ENCODE results near the gene MINPP1.

DNA sequence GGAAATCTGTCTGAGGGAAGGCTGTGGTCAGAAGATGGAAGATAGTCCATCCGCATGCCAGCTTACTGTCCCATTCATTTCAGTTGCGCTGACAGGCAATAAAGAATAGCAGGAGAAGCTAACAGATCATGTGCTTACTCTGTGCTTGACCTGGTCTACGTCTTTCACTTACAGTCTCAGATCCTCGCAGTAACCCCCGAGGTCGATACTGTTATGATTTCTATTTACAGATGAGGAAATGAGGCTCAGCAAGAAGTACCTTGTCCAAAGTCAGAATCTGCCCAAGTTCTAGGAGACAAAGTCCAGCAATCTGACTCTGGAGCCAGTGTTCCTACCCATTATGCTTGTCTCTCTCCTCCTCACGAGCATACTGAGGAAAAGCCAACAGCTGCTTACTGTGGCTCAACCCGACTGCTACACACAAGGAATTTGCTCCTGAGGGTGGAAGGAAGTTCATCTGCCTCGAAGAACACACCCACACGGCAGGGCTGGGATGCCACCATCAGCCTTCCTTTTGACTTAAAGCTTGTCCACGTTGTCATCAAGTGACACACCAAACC, 74.2 kb downstream of the MINPP1 start:
- no peak for TF ChIP-seq CTCF (IDR thresholded peaks at IDR 0.05 in 8 of 11, conservative IDR thresholded peaks at IDR 0.05 in 3 of 11)
- no peak for TF ChIP-seq POLR2A (IDR thresholded peaks at IDR 0.05)
